Ascending aorta (tissue), 2 donors: ENCODE results near the gene NABP1. TPM values are rescaled to one million over a fixed set of nuclear protein-coding genes. Genes with fewer than 3 reads are reported as not detected.

Experiments used
- DNase-seq, 2 donors: peaks; one replicate each; pipeline ENCODE4 v3.0.0-alpha.2; 2019; ENCODE audit warnings: low spot score in 2 of 2
- H3K27ac ChIP-seq, 2 donors: fragments of 200-600 bp; sonication (generic); one replicate each; pipeline ENCODE4 v1.5.1; 2016 to 2017; ENCODE audit warnings: mild to moderate bottlenecking in 1 of 2
- H3K27me3 ChIP-seq: fragments of 200-600 bp; sonication (generic); one replicate; pipeline ENCODE4 v1.5.1; 2017
- H3K36me3 ChIP-seq, 2 donors: fragments of 200-600 bp; sonication (generic); one replicate each; pipeline ENCODE4 v1.5.1; 2016
- H3K4me1 ChIP-seq, 2 donors: fragments of 200-600 bp; sonication (generic); one replicate each; pipeline ENCODE4 v1.5.1; 2016 to 2017; ENCODE audit warnings: mild to moderate bottlenecking in 1 of 2
- H3K4me3 ChIP-seq, 2 donors: fragments of 200-600 bp; sonication (generic); one replicate each; pipeline ENCODE4 v1.5.1; 2016 to 2017; ENCODE audit warnings: mild to moderate bottlenecking in 1 of 2
- H3K9me3 ChIP-seq, 2 donors: fragments of 200-600 bp; sonication (generic); one replicate each; pipeline ENCODE4 v1.5.1; 2016
- intact Hi-C: fragments of 100-400 bp; cut with DNase I; formaldehyde crosslinking; loops from one replicate; pipeline ENCODE4 v1.15.1; 2023
- total RNA-seq: library from RNA; depleted of rRNA; stranded (reverse); fragments of >200 nt; gene quantifications from one replicate; pipeline ENCODE4 v1.1.0, GENCODE V29; 2016
- TF ChIP-seq, protein P1 (sequence below), 3 experiments: fragments of 200-600 bp in 2 of 3; fragments of 450-650 bp in 1 of 3; sonication (generic) in 2 of 3; IDR thresholded peaks; one replicate each; pipeline ENCODE4 v1.5.1; 2016 to 2019; ENCODE audit warnings: antibody characterized with exemption in 3 of 3, mild to moderate bottlenecking in 1 of 3, moderate library complexity in 1 of 3

NABP1 gene
- total RNA-seq, 1 donor from 2014 or later = 38.5 TPM

DNA sequence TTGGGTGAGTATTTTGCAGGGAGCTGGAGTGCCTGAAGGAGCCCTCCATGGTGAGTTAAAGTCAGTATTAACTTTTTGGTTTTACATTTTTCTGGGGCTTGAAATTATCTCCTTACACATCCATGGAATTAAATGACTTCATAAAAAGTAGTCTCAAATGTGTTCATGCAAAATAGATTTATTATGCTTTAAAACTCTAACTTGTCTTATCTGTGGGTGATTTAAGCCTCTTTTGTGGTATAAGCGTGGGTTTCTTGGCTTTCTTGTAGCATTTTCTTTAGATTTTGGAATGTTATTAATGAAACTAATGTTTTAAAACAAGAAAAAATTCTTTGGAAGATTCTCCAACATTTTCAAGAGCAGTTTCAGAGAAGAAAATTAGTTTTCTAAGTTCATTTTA, 27.8 kb downstream of the NABP1 start:
- TF ChIP-seq, protein P1, sequence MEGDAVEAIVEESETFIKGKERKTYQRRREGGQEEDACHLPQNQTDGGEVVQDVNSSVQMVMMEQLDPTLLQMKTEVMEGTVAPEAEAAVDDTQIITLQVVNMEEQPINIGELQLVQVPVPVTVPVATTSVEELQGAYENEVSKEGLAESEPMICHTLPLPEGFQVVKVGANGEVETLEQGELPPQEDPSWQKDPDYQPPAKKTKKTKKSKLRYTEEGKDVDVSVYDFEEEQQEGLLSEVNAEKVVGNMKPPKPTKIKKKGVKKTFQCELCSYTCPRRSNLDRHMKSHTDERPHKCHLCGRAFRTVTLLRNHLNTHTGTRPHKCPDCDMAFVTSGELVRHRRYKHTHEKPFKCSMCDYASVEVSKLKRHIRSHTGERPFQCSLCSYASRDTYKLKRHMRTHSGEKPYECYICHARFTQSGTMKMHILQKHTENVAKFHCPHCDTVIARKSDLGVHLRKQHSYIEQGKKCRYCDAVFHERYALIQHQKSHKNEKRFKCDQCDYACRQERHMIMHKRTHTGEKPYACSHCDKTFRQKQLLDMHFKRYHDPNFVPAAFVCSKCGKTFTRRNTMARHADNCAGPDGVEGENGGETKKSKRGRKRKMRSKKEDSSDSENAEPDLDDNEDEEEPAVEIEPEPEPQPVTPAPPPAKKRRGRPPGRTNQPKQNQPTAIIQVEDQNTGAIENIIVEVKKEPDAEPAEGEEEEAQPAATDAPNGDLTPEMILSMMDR (IDR thresholded peaks at IDR 0.05) = no peak
- H3K36me3 ChIP-seq = no peaks in the 10 kb centered on the region
- H3K27me3 ChIP-seq = no peaks in the 10 kb centered on the region
- intact Hi-C loops = no loop called here
- no peaks in the 10 kb centered on the region for H3K9me3 ChIP-seq
- H3K4me3 ChIP-seq = no peak overlapping the region
- no peak for DNase-seq
- no peak overlapping the region for H3K27ac ChIP-seq
- no peaks in the 10 kb centered on the region for H3K4me1 ChIP-seq

DNA sequence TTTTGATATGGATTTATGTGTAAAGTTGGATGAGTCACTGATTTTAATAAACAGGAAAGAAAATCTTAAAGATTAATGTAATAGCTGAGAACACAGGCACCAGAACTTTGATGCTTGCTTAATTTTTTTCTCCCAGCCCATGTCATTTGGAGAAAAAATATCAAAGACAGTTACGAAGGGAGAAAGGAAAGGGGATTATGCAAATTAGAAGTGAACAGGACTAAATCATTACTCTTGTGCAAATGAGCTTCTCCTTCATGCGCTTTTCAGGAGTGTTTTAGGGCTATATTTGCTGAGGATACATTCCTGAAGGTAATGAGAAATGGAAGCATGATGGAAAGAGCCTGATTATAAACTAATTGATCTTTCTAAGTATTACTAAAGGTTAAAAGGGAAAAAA, 28.9 kb downstream of the NABP1 start:
- Histone ChIP-seq H3K27ac (no peak overlapping the region), H3K9me3 (no peaks in the 10 kb centered on the region), H3K27me3 (no peaks in the 10 kb centered on the region), H3K4me3 (no peak overlapping the region), H3K4me1 (no peaks in the 10 kb centered on the region), H3K36me3 (no peaks in the 10 kb centered on the region)
- no peak for DNase-seq
- intact Hi-C loops = no loop called here
- TF ChIP-seq, protein P1 (IDR thresholded peaks at IDR 0.05) = no peak

- H3K36me3 ChIP-seq = no peaks in the 10 kb centered on the region
- TF ChIP-seq, protein P1 (IDR thresholded peaks at IDR 0.05) = no peak
- intact Hi-C loops = no loop called here
- no peak overlapping the region for H3K4me3 ChIP-seq
- no peaks in the 10 kb centered on the region for H3K4me1 ChIP-seq
- H3K27ac ChIP-seq = no peak overlapping the region
- H3K27me3 ChIP-seq = no peaks in the 10 kb centered on the region
- DNase-seq = no peak
- no peaks in the 10 kb centered on the region for H3K9me3 ChIP-seq
Measured at GRCh38 chr2:191707542-191707941, 29.6 kb downstream of the NABP1 start.

DNA sequence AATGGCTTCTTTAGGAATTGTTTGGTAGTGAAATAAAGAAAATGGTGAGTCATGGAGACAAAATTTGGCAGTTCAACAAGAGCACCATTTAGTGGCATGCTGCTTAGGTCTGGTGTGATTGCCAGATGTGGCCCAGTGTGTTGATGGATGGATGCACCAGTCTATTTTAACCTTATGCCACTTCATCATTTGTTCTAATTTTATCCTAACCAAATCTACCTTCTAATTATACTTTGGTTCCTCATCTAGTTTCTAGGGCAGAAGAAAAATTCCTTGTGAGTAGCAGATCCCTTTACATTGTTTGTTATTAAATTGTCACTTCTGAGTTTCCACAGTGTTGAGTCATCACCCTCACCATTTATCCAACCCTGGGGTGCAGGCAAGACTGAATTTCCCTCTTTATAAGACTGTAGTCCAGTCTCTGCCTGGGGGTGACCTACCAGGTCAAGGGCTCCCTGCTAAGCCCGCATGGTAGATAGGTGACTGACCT, 32.5 kb downstream of the NABP1 start:
- H3K27me3 ChIP-seq = no peaks in the 10 kb centered on the region
- intact Hi-C loops = no loop called here
- TF ChIP-seq, protein P1 (IDR thresholded peaks at IDR 0.05) = no peak
- no peaks in the 10 kb centered on the region for H3K36me3 ChIP-seq
- H3K9me3 ChIP-seq = no peaks in the 10 kb centered on the region
- no peaks in the 10 kb centered on the region for H3K4me1 ChIP-seq
- DNase-seq = no peak
- H3K4me3 ChIP-seq = no peak overlapping the region
- no peak overlapping the region for H3K27ac ChIP-seq

GRCh38 chr2:191711621-191712020, 33.7 kb downstream of the NABP1 start:
- Histone ChIP-seq H3K27ac (no peak overlapping the region), H3K4me3 (no peak overlapping the region), H3K4me1 (no peaks in the 10 kb centered on the region), H3K36me3 (no peaks in the 10 kb centered on the region), H3K27me3 (no peaks in the 10 kb centered on the region), H3K9me3 (no peaks in the 10 kb centered on the region)
- TF ChIP-seq, protein P1 (IDR thresholded peaks at IDR 0.05) = no peak
- intact Hi-C loops = no loop called here
- DNase-seq = no peak

DNA sequence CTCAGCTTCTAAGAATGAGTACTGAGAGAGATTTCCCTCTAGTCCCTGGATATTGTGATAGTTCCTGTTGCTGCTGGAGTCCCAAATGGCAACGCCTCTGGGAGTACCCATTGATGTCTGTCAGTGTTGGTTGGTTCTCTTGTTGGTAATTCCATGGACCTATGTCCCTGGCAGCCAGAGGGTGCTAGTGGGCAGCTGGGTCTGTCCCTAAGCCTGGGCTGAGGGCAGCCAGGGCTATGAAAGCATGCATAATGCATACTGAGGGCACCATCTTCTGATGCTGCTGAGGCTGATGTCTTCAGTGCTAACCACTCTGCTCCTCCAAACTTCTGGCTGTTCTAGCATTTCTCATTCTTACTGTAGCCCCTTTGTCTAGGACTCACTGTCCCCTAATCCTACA, 35.9 kb downstream of the NABP1 start:
- no peaks in the 10 kb centered on the region for H3K36me3 ChIP-seq
- TF ChIP-seq, protein P1 (IDR thresholded peaks at IDR 0.05) = no peak
- no peaks in the 10 kb centered on the region for H3K27me3 ChIP-seq
- H3K4me3 ChIP-seq = no peak overlapping the region
- H3K9me3 ChIP-seq = no peaks in the 10 kb centered on the region
- H3K27ac ChIP-seq = no peak overlapping the region
- intact Hi-C loops = no loop called here
- no peak for DNase-seq
- H3K4me1 ChIP-seq = no peaks in the 10 kb centered on the region
